Endothelial cell of umbilical vein (primary cell): ENCODE results near the gene ZDHHC19. TPM values are rescaled to one million over a fixed set of nuclear protein-coding genes. Genes with fewer than 3 reads are reported as not detected.
"Not testable (repeated sequence)": the region's sequence is repeated elsewhere in the genome, so short reads cannot be mapped to it uniquely, and the experiment has no call there.

ENCODE experiments used
- BruUV-seq: library from RNA; stranded (reverse); fragments of 400-500 nt; replicated peaks from 2 replicates; lab custom pipeline; 2021; lab: Mats Ljungman, UMichigan
- CTCF ChIA-PET: fragments of 300-600, 350-600 bp; sonication (Branson Sonifier 250); formaldehyde crosslinking; loops from one replicate; lab custom pipeline; 2021; ENCODE audit warnings: antibody characterized with exemption, inconsistent platforms; lab: Charles Lee
- POLR2A ChIA-PET: fragments of 300-600, 350-600 bp; sonication (Branson Sonifier 250); formaldehyde crosslinking; loops from one replicate; lab custom pipeline; 2021; ENCODE audit warnings: antibody characterized with exemption, inconsistent platforms; lab: Charles Lee
- DNase-seq: peaks from one replicate; pipeline ENCODE4 v3.0.0-alpha.2; 2011; ENCODE audit warnings: low read depth, low spot score
- FAIRE-seq: peaks from 2 replicates; lab custom pipeline; 2011; peaks lifted over from hg19 to GRCh38; lab: Jason Lieb, UNC
- H2AFZ ChIP-seq: 2 replicates; pipeline ENCODE4 v1.6.0; 2012; ENCODE audit warnings: low read depth, low read length, control low read depth, inconsistent platforms
- H3K27ac ChIP-seq: 2 replicates; pipeline ENCODE4 v1.5.1; 2011; ENCODE audit warnings: low read depth, mild to moderate bottlenecking, control low read depth, low read length, moderate library complexity; ENCODE audit not compliant: insufficient read depth
- H3K27me3 ChIP-seq, 2 experiments: 2 replicates each; pipeline versions ENCODE4 v1.6.0 to v1.6.1; 2011; ENCODE audit warnings: low read length in 2 of 2, mixed read lengths in 1 of 2; ENCODE audit not compliant: control insufficient read depth in 2 of 2, insufficient read depth in 2 of 2
- H3K36me3 ChIP-seq, 2 experiments: 2 replicates in 1 of 2; 3 replicates in 1 of 2; pipeline ENCODE4 v1.5.1; 2011; ENCODE audit warnings: low read length in 2 of 2, mild to moderate bottlenecking in 1 of 2, moderate library complexity in 1 of 2; ENCODE audit not compliant: control insufficient read depth in 2 of 2, insufficient read depth in 2 of 2; ENCODE audit errors: extremely low read depth in 1 of 2
- H3K4me1 ChIP-seq: 3 replicates; pipeline ENCODE4 v1.5.1; 2011; ENCODE audit warnings: mild to moderate bottlenecking, low read length; ENCODE audit not compliant: control insufficient read depth, insufficient read depth; ENCODE audit errors: extremely low read depth
- H3K4me2 ChIP-seq: 2 replicates; pipeline ENCODE4 v1.6.1; 2011; ENCODE audit warnings: low read length, control low read depth, mixed read lengths; ENCODE audit not compliant: insufficient read depth
- H3K4me3 ChIP-seq, 3 experiments: fragments of 200-600 bp in 1 of 3; sonication (generic), shearing (Covaris generic) in 1 of 3; replicated peaks in 1 of 3; 2 replicates each; pipeline ENCODE4 v1.5.1; 2011 to 2016; ENCODE audit warnings: control low read depth in 3 of 3, low read length in 3 of 3, mild to moderate bottlenecking in 2 of 3, inconsistent platforms in 1 of 3, low read depth in 1 of 3, moderate library complexity in 1 of 3; ENCODE audit not compliant: insufficient read depth in 1 of 3
- H3K79me2 ChIP-seq: 2 replicates; pipeline ENCODE4 v1.6.0; 2012; ENCODE audit warnings: low read length, inconsistent platforms; ENCODE audit not compliant: control insufficient read depth, insufficient read depth
- H3K9ac ChIP-seq: replicated peaks from 2 replicates; pipeline ENCODE3; 2011; ENCODE audit warnings: low read length, control low read depth; ENCODE audit not compliant: insufficient read depth; ENCODE audit errors: extremely low read depth
- H3K9me1 ChIP-seq: replicated peaks from 3 replicates; pipeline ENCODE4 v1.6.0; 2011; ENCODE audit warnings: mild to moderate bottlenecking, low read length; ENCODE audit not compliant: control insufficient read depth, insufficient read depth; ENCODE audit errors: extremely low read depth
- H3K9me3 ChIP-seq: replicated peaks from 2 replicates; pipeline ENCODE4 v1.5.1; 2012; ENCODE audit warnings: low read length, inconsistent platforms; ENCODE audit not compliant: control insufficient read depth, insufficient read depth
- H4K20me1 ChIP-seq: replicated peaks from 2 replicates; pipeline ENCODE3; 2011; ENCODE audit warnings: mild to moderate bottlenecking, low read length; ENCODE audit not compliant: control insufficient read depth, insufficient read depth; ENCODE audit errors: extremely low read depth
- CTCF ChIP-seq, 2 donors: IDR thresholded peaks; 1 replicate in 1 of 2; 2 replicates in 1 of 2; pipeline ENCODE4 v1.5.1; 2011; ENCODE audit warnings: low read length in 2 of 2, mild to moderate bottlenecking in 2 of 2, moderate library complexity in 2 of 2, control low read depth in 1 of 2, inconsistent platforms in 1 of 2, low read depth in 1 of 2; ENCODE audit not compliant: insufficient read depth in 1 of 2; ENCODE audit errors: extremely low read depth in 1 of 2
- EZH2 ChIP-seq: IDR thresholded peaks from 2 replicates; pipeline ENCODE4 v1.6.1; 2012; ENCODE audit warnings: borderline replicate concordance, low read depth, mild to moderate bottlenecking, moderate library complexity, low read length, inconsistent platforms; ENCODE audit not compliant: severe bottlenecking
- FOS ChIP-seq: IDR thresholded peaks from 2 replicates; pipeline ENCODE4 v1.6.1; 2011; ENCODE audit warnings: mild to moderate bottlenecking, low read length, moderate library complexity, borderline replicate concordance; ENCODE audit not compliant: insufficient read depth
- GATA2 ChIP-seq: IDR thresholded peaks from 2 replicates; pipeline ENCODE4 v1.7.0; 2011; ENCODE audit warnings: low read depth, mild to moderate bottlenecking, moderate library complexity, mixed read lengths, low read length; ENCODE audit not compliant: insufficient read length, insufficient read depth
- JUN ChIP-seq: IDR thresholded peaks from 2 replicates; pipeline ENCODE4 v1.6.1; 2011; ENCODE audit warnings: borderline replicate concordance, low read depth; ENCODE audit not compliant: insufficient read length, insufficient read depth
- MAX ChIP-seq: IDR thresholded peaks from 2 replicates; pipeline ENCODE4 v1.6.1; 2011; ENCODE audit not compliant: insufficient read depth, insufficient read length
- MYC ChIP-seq: IDR thresholded peaks from one replicate; pipeline ENCODE4 v1.6.1; 2011; ENCODE audit warnings: mild to moderate bottlenecking, low read depth, low read length
- POLR2A ChIP-seq: IDR thresholded peaks from 2 replicates; pipeline ENCODE4 v1.6.1; 2012; ENCODE audit warnings: low read depth, mild to moderate bottlenecking, control low read depth, low read length
- POLR2AphosphoS5 ChIP-seq: IDR thresholded peaks from 2 replicates; pipeline ENCODE4 v1.6.1; 2012; ENCODE audit warnings: low read depth, mild to moderate bottlenecking, control low read depth, low read length, moderate library complexity; ENCODE audit not compliant: insufficient read depth
- dilution Hi-C: fragments of 300-500 bp; cut with MboI; formaldehyde crosslinking; loops from one replicate; pipeline ENCODE4 v1.15.0; 2019; ENCODE audit warnings: low sequenced_read_pairs; ENCODE audit not compliant: extremely low pct_ligation_motif_present
- intact Hi-C: fragments of 100-400 bp; cut with micrococcal nuclease; formaldehyde crosslinking; loops from one replicate; pipeline ENCODE4 v1.10.0; 2022
- polyA plus RNA-seq, 4 experiments: library from polyadenylated mRNA; depleted of rRNA in 3 of 4; stranded (reverse) in 3 of 4; unstranded in 1 of 4; fragments of >200 nt; gene quantifications; 2 replicates each; pipeline versions ENCODE4 v1.2.1 to v1.2.3, GENCODE V29; 2011 to 2012; ENCODE audit warnings: missing spikeins in 1 of 4
- total RNA-seq: library from RNA; stranded (reverse); gene quantifications from 2 replicates; pipeline ENCODE4 v1.2.3, GENCODE V29; 2021

ZDHHC19 gene
- total and polyA plus RNA-seq, 2 donors (not counting 3 experiments of a cell fraction or from before 2014, with no cell fraction given): not detected

DNA sequence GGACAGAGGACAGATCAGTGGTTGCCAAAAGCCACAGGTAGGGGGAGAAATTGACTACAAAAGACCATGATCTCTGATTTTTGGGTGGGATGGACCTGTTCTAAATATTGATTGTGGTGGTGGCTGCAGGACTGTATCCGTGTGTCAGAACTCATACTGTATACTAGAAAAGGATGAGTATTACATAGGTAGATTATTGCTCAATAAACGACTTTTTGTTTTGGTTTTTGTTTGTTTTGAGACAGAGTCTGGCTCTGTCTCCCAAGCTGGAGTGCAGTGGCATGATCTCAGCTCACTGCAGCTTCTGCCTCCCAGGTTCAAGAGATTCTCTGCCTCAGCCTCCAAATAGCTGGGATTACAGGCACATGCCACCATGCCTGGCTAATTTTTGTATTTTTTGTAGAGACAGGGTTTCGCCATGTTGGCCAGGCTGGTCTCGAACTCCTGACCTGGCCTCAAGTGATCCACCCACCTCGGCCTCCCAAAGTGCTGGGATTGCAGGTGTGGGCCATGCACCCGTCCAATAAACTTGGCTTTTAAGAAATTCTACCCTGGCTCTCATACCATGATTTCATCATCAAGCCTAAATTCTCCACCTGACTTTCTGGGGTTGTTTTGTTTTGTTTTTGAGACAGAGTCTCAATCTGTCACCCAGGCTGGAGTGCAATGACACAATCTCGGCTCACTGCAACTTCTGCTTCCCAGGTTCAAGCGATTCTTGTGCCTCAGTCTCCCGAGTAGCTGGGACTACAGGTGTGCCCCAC is 5.6 kb downstream of the ZDHHC19 start:
- dilution Hi-C loops, H3K27ac ChIP-seq: not testable (repeated sequence)

DNA sequence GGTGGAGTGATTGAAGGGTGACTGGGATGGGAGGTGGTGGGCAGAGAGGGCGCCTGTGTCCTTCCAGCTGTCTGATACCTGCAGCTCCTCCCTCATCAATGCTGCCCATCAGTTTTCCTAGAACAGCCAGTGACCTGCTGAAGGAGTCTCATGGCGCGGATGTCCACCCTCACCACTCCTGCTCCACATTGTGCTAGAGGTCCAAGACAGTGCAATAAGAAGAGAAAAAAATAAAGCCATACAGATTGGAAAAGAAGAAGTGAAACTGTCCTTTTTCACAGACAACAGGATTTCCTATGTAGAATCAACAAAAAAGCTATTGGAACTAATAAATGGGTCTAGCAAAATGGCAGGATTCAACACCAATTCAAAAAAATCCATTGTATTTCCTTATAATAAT is 7.4 kb downstream of the ZDHHC19 start:
- no peak for DNase-seq
- Histone ChIP-seq H3K36me3 (no peaks in the 10 kb centered on the region), H3K27ac (no peak overlapping the region), H3K9me1 (no peaks in the 10 kb centered on the region), H3K9ac (no peak overlapping the region), H3K27me3 (peaks cover 2 to 4% of the 10 kb centered on the region in 2 experiments), H3K4me3 (no peak overlapping the region), H3K79me2 (no peaks in the 10 kb centered on the region), H3K9me3 (no peaks in the 10 kb centered on the region), H4K20me1 (no peaks in the 10 kb centered on the region), H3K4me2 (no peak overlapping the region), H3K4me1 (no peaks in the 10 kb centered on the region), H2AFZ (no peak overlapping the region)
- TF ChIP-seq POLR2A: no peak
- no peak for TF ChIP-seq CTCF (IDR thresholded peaks at IDR 0.05; ENCODE audit: extremely low read depth in 1 of 2, insufficient read depth in 1 of 2, low read depth in 1 of 2, low read length in 2 of 2)
- TF ChIP-seq EZH2: no peak
- no peak for TF ChIP-seq JUN
- no peak for TF ChIP-seq MYC
- TF ChIP-seq FOS: no peak
- TF ChIP-seq POLR2AphosphoS5: no peak
- no peak for TF ChIP-seq GATA2
- no peak for TF ChIP-seq MAX
- dilution Hi-C loops: no loop called here
- ChIA-PET CTCF (no interaction called here), POLR2A (no interaction called here)
- no TSS peak for BruUV-seq
- intact Hi-C loops: no loop called here
- FAIRE-seq: no peak

More for the DNA sequence above, 5.6 kb downstream of the ZDHHC19 start:
- CTCF ChIA-PET: interaction anchor here (0.9 kb wide), 1 partner anchor 134 kb away, joined by 3 read pairs; no protein-coding TSS in a partner anchor
- BruUV-seq, H3K9me3 ChIP-seq, H3K4me2 ChIP-seq, intact Hi-C loops, POLR2A ChIA-PET, H3K79me2 ChIP-seq, H3K27me3 ChIP-seq, H3K4me1 ChIP-seq, H3K9me1 ChIP-seq, H2AFZ ChIP-seq, H3K9ac ChIP-seq, H4K20me1 ChIP-seq, H3K36me3 ChIP-seq, DNase-seq, H3K4me3 ChIP-seq: not testable (repeated sequence)
- peak; percentile 15 for FAIRE-seq
